B cell (primary cell): Measurements from ENCODE around the gene CADM2. TPM values are rescaled to one million over a fixed set of nuclear protein-coding genes. Genes with fewer than 3 reads are reported as not detected.

ENCODE experiments used
- ATAC-seq: fragments of 200-7000 bp; cut with Tn5 transposase; one replicate; pipeline ENCODE4 v1.10.0; 2021; ENCODE audit warnings: low read depth, mild to moderate bottlenecking, moderate number of reproducible peaks, moderate library complexity
- CTCF ChIA-PET: fragments of 350-600 bp; sonication (Branson Sonifier 250); formaldehyde crosslinking; loops from one replicate; lab custom pipeline; 2021; ENCODE audit warnings: antibody characterized with exemption, inconsistent platforms; lab: Charles Lee
- POLR2A ChIA-PET: fragments of 350-600 bp; sonication (Branson Sonifier 250); formaldehyde crosslinking; loops from one replicate; lab custom pipeline; 2021; ENCODE audit warnings: antibody characterized with exemption; lab: Charles Lee
- DNase-seq: peaks from one replicate; pipeline ENCODE4 v3.0.0; 2013
- H2AFZ ChIP-seq: 2 replicates; pipeline ENCODE4 v1.6.1; 2012; ENCODE audit warnings: mild to moderate bottlenecking, low read depth, low read length; ENCODE audit not compliant: insufficient read depth, poor library complexity, severe bottlenecking
- H3K27ac ChIP-seq, 2 donors: 1 replicate in 1 of 2; 2 replicates in 1 of 2; pipeline ENCODE4 v1.5.1; 2012 to 2013; ENCODE audit warnings: low read length in 2 of 2, mild to moderate bottlenecking in 2 of 2, moderate library complexity in 1 of 2
- H3K27me3 ChIP-seq, 4 experiments: fragments of 200-600 bp in 1 of 4; sonication (generic) in 1 of 4; replicated peaks in 1 of 4; 1 replicate in 2 of 4; 2 replicates in 2 of 4; pipeline versions ENCODE4 v1.6.1 to v1.7.0; 2013 to 2016; ENCODE audit warnings: low read length in 3 of 4, mild to moderate bottlenecking in 2 of 4, mixed read lengths in 1 of 4, moderate library complexity in 1 of 4; ENCODE audit not compliant: insufficient read depth in 4 of 4, control insufficient read depth in 3 of 4; ENCODE audit errors: control extremely low read depth in 1 of 4
- H3K36me3 ChIP-seq, 2 experiments: replicated peaks in 1 of 2; 1 replicate in 1 of 2; 2 replicates in 1 of 2; pipeline versions ENCODE4 v1.6.1 to v1.7.1; 2013; ENCODE audit warnings: low read length in 1 of 2; ENCODE audit not compliant: insufficient read depth in 2 of 2, control insufficient read depth in 1 of 2; ENCODE audit errors: control extremely low read depth in 1 of 2, extremely low read depth in 1 of 2
- H3K4me1 ChIP-seq, 2 donors: fragments of 200-600 bp in 1 of 2; sonication (generic) in 1 of 2; 1 replicate in 1 of 2; 2 replicates in 1 of 2; pipeline versions ENCODE4 v1.5.1 to v1.6.1; 2013 to 2017; ENCODE audit warnings: low read length in 2 of 2; ENCODE audit not compliant: control insufficient read depth in 2 of 2, insufficient read depth in 2 of 2
- H3K4me2 ChIP-seq: replicated peaks from 2 replicates; pipeline ENCODE3; 2012; ENCODE audit warnings: mild to moderate bottlenecking, low read depth, low read length; ENCODE audit not compliant: poor library complexity, severe bottlenecking
- H3K4me3 ChIP-seq, 5 experiments: fragments of 200-600 bp in 1 of 5; sonication (generic) in 1 of 5; 1 replicate in 3 of 5; 2 replicates in 2 of 5; pipeline versions ENCODE4 v1.5.1 to v1.7.0; 2011 to 2016; ENCODE audit warnings: low read length in 4 of 5, mild to moderate bottlenecking in 4 of 5, low read depth in 2 of 5, control low read depth in 1 of 5, moderate library complexity in 1 of 5; ENCODE audit not compliant: insufficient read depth in 1 of 5; ENCODE audit errors: control extremely low read depth in 1 of 5, extremely low read depth in 1 of 5
- H3K79me2 ChIP-seq: fragments of 200-600 bp; sonication (generic); one replicate; pipeline ENCODE4 v1.6.0; 2016; ENCODE audit warnings: low read length; ENCODE audit not compliant: control insufficient read depth, insufficient read depth
- H3K9ac ChIP-seq: fragments of 200-600 bp; sonication (generic); 2 replicates; pipeline ENCODE4 v1.6.1; 2017; ENCODE audit warnings: mild to moderate bottlenecking, low read length, moderate library complexity
- H3K9me3 ChIP-seq, 3 donors: one replicate each; pipeline versions ENCODE4 v1.6.1 to v1.7.1; 2013; ENCODE audit warnings: low read length in 2 of 3; ENCODE audit not compliant: control insufficient read depth in 2 of 3, insufficient read depth in 1 of 3; ENCODE audit errors: control extremely low read depth in 1 of 3
- H4K20me1 ChIP-seq: 2 replicates; pipeline ENCODE4 v1.6.0; 2012; ENCODE audit warnings: mild to moderate bottlenecking, low read length; ENCODE audit not compliant: insufficient read depth, control insufficient read depth, poor library complexity, severe bottlenecking
- H3K27ac Mint-ChIP-seq: one replicate; pipeline ENCODE4 v1.8.0; 2021; ENCODE audit warnings: mixed read lengths
- H3K27me3 Mint-ChIP-seq: one replicate; pipeline ENCODE4 v1.8.0; 2021; ENCODE audit warnings: mixed read lengths
- H3K4me1 Mint-ChIP-seq: one replicate; pipeline ENCODE4 v1.8.0; 2021; ENCODE audit warnings: mixed read lengths
- H3K4me3 Mint-ChIP-seq: one replicate; pipeline ENCODE4 v1.8.0; 2021; ENCODE audit warnings: mixed read lengths
- H3K9me3 Mint-ChIP-seq: one replicate; pipeline ENCODE4 v1.8.0; 2022; ENCODE audit warnings: mixed read lengths; ENCODE audit not compliant: insufficient read depth
- CTCF ChIP-seq: fragments of 200-600 bp; IDR thresholded peaks from one replicate; pipeline ENCODE4 v1.8.0; 2022; ENCODE audit warnings: antibody characterized with exemption, mild to moderate bottlenecking
- EZH2 ChIP-seq: IDR thresholded peaks from 2 replicates; pipeline ENCODE4 v1.6.1; 2012; ENCODE audit warnings: borderline replicate concordance, low read depth, mild to moderate bottlenecking, moderate library complexity, low read length; ENCODE audit not compliant: insufficient read depth, poor library complexity, severe bottlenecking
- WGBS: methylation state at CpG from one replicate; pipeline ENCODE4 v1.1.5; 2013; ENCODE audit warnings: missing lambda C conversion rate; ENCODE audit not compliant: insufficient coverage; 5-methylcytosine and 5-hydroxymethylcytosine counted together
- intact Hi-C: fragments of 100-400 bp; cut with micrococcal nuclease; formaldehyde crosslinking; loops from one replicate; pipeline ENCODE4 v1.10.0; 2022
- polyA plus RNA-seq: library from polyadenylated mRNA; depleted of rRNA; stranded (reverse); fragments of >200 nt; gene quantifications from 2 replicates; pipeline ENCODE4 v1.2.3, GENCODE V29; 2012
- total RNA-seq, 2 donors: library from RNA; stranded (reverse); fragments of 120-200 nt in 1 of 2; gene quantifications; 1 replicate in 1 of 2; 2 replicates in 1 of 2; pipeline versions ENCODE4 v1.2.3 to v1.2.4, GENCODE V29; 2013 to 2022

The CADM2 gene
- total and polyA plus RNA-seq, 2 donors (not counting 1 experiment from before 2014, with no cell fraction given): 0.10 to 0.37 TPM

- H3K27ac Mint-ChIP-seq: no peak overlapping the region
- ChIA-PET CTCF (no interaction called here), POLR2A (no interaction called here)
- H3K4me2 ChIP-seq: no peak overlapping the region
- no CpG with 5 or more reads among the region's 1 CpG for WGBS
- intact Hi-C loops: no loop called here
- H3K9ac ChIP-seq: no peak overlapping the region
- no peak for DNase-seq
- no peaks in the 10 kb centered on the region for H3K4me1 ChIP-seq
- no peak overlapping the region for H3K27ac ChIP-seq
- H3K9me3 ChIP-seq: no peaks in the 10 kb centered on the region
- no peaks in the 10 kb centered on the region for H3K27me3 ChIP-seq
- H4K20me1 ChIP-seq: no peaks in the 10 kb centered on the region
- H3K36me3 ChIP-seq: no peaks in the 10 kb centered on the region
- H3K4me3 Mint-ChIP-seq: no peak overlapping the region
- no peak overlapping the region for H3K4me3 ChIP-seq
- no peak for ATAC-seq
- H3K4me1 Mint-ChIP-seq: no peaks in the 10 kb centered on the region
- H2AFZ ChIP-seq: no peak overlapping the region
- no peaks in the 10 kb centered on the region for H3K27me3 Mint-ChIP-seq
- H3K79me2 ChIP-seq: no peaks in the 10 kb centered on the region
- H3K9me3 Mint-ChIP-seq: no peaks in the 10 kb centered on the region
- TF ChIP-seq EZH2: no peak
- no peak for TF ChIP-seq CTCF
Observed at GRCh38 chr3:84991422-84991900, 32.7 kb downstream of the CADM2 start.

- intact Hi-C loops: no loop called here
- no peak overlapping the region for H3K4me3 ChIP-seq
- ChIA-PET POLR2A (no interaction called here), CTCF (no interaction called here)
- no peak overlapping the region for H3K4me2 ChIP-seq
- H3K27ac ChIP-seq: no peak overlapping the region
- H4K20me1 ChIP-seq: no peaks in the 10 kb centered on the region
- no peaks in the 10 kb centered on the region for H3K27me3 ChIP-seq
- H3K79me2 ChIP-seq: no peaks in the 10 kb centered on the region
- no peak overlapping the region for H3K9ac ChIP-seq
- no peak overlapping the region for H2AFZ ChIP-seq
- Mint-ChIP-seq H3K27me3 (no peaks in the 10 kb centered on the region), H3K4me3 (no peak overlapping the region), H3K27ac (no peak overlapping the region), H3K4me1 (no peaks in the 10 kb centered on the region), H3K9me3 (no peaks in the 10 kb centered on the region)
- ATAC-seq: no peak
- no peak for DNase-seq
- WGBS: no CpG with 5 or more reads among the region's 4 CpGs
- H3K4me1 ChIP-seq: no peaks in the 10 kb centered on the region
- TF ChIP-seq EZH2 (no peak), CTCF (no peak)
- no peaks in the 10 kb centered on the region for H3K9me3 ChIP-seq
- no peaks in the 10 kb centered on the region for H3K36me3 ChIP-seq
Observed at GRCh38 chr3:84993956-84994355, 35.2 kb downstream of the CADM2 start.
